GM19193 (cell line): ENCODE results near the gene BASP1.

Source experiments
- POLR2A ChIP-seq: IDR thresholded peaks from 4 replicates; pipeline ENCODE4 v1.6.1; 2011; ENCODE audit not compliant: insufficient read depth, insufficient read length; ENCODE audit errors: extremely low read depth

Gene BASP1

GRCh38 chr5:17258431-17258830 is 41.0 kb downstream of the BASP1 start:
- TF ChIP-seq POLR2A, result no peak

- no peak for TF ChIP-seq POLR2A
These were observed 42.3 kb downstream of the BASP1 start for GRCh38 chr5:17259630-17260257.

- TF ChIP-seq POLR2A, result no peak
These were observed 43.1 kb downstream of the BASP1 start for GRCh38 chr5:17260549-17260948.

GRCh38 chr5:17261075-17261474 is 43.6 kb downstream of the BASP1 start:
- TF ChIP-seq POLR2A, result no peak

GRCh38 chr5:17265041-17265440 is 47.6 kb downstream of the BASP1 start:
- no peak for TF ChIP-seq POLR2A

GRCh38 chr5:17267106-17267505 is 49.7 kb downstream of the BASP1 start:
- TF ChIP-seq POLR2A, result no peak

- TF ChIP-seq POLR2A, result no peak
These were observed 51.8 kb downstream of the BASP1 start for GRCh38 chr5:17269201-17269600.

- no peak for TF ChIP-seq POLR2A
These were observed 54.7 kb downstream of the BASP1 start for GRCh38 chr5:17272111-17272510.

GRCh38 chr5:17275289-17276158 is 58.1 kb downstream of the BASP1 start:
- TF ChIP-seq POLR2A, result no peak

- no peak for TF ChIP-seq POLR2A
These were observed 59.0 kb downstream of the BASP1 start for GRCh38 chr5:17276445-17276844.

- no peak for TF ChIP-seq POLR2A
These were observed 60.5 kb downstream of the BASP1 start for GRCh38 chr5:17277907-17278306.

GRCh38 chr5:17278931-17279330 is 61.5 kb downstream of the BASP1 start:
- no peak for TF ChIP-seq POLR2A

GRCh38 chr5:17279487-17279886 is 62.1 kb downstream of the BASP1 start:
- no peak for TF ChIP-seq POLR2A

- TF ChIP-seq POLR2A, result no peak
These were observed 65.1 kb downstream of the BASP1 start for GRCh38 chr5:17282283-17283120.

- no peak for TF ChIP-seq POLR2A
These were observed 65.6 kb downstream of the BASP1 start for GRCh38 chr5:17283121-17283415.
